ENCODE data around the gene KPNB1.

Gene KPNB1

GRCh38 chr17:47724705-47725104 is 75.0 kb downstream of the KPNB1 start:
- Histone ChIP-seq H2AFZ (ENCODE audit: low read depth) (no peak overlapping the region), H3K4me2 (no peak overlapping the region), H3K4me3 (IDR thresholded peaks at IDR 0.05; ENCODE audit: insufficient read depth, low read depth, low read length) (no peak overlapping the region), H4K20me1 (ENCODE audit: insufficient read depth) (no peaks in the 10 kb centered on the region), H3K9ac (no peak overlapping the region), H3K27me3 (ENCODE audit: insufficient read depth, low read depth) (no peaks in the 10 kb centered on the region), H3K36me3 (ENCODE audit: insufficient read depth) (no peaks in the 10 kb centered on the region), H3K4me1 (ENCODE audit: low read depth, poor library complexity, severe bottlenecking) (peaks cover 14% of the 10 kb centered on the region), H3K79me2 (ENCODE audit: insufficient read depth, low read depth) (no peaks in the 10 kb centered on the region), H3K27ac (no peak overlapping the region)
- TF ChIP-seq CTCF (conservative IDR thresholded peaks at IDR 0.05; ENCODE audit: low read depth, low read length): no peak

GRCh38 chr17:47725446-47726111 is 75.9 kb downstream of the KPNB1 start:
- no peaks in the 10 kb centered on the region for H3K79me2 ChIP-seq (ENCODE audit: insufficient read depth, low read depth)
- no peaks in the 10 kb centered on the region for H4K20me1 ChIP-seq (ENCODE audit: insufficient read depth)
- peaks cover 6% of the 10 kb centered on the region for H3K4me1 ChIP-seq (ENCODE audit: low read depth, poor library complexity, severe bottlenecking)
- no peak overlapping the region for H3K9ac ChIP-seq
- H3K27me3 ChIP-seq (ENCODE audit: insufficient read depth, low read depth): no peaks in the 10 kb centered on the region
- H3K4me2 ChIP-seq: no peak overlapping the region
- no peak overlapping the region for H2AFZ ChIP-seq (ENCODE audit: low read depth)
- TF ChIP-seq CTCF (conservative IDR thresholded peaks at IDR 0.05; ENCODE audit: low read depth, low read length): no peak
- H3K36me3 ChIP-seq (ENCODE audit: insufficient read depth): no peaks in the 10 kb centered on the region
- H3K27ac ChIP-seq: no peak overlapping the region
- no peak overlapping the region for H3K4me3 ChIP-seq (IDR thresholded peaks at IDR 0.05; ENCODE audit: insufficient read depth, low read depth, low read length)

GRCh38 chr17:47726796-47727703 is 77.3 kb downstream of the KPNB1 start:
- H3K79me2 ChIP-seq (ENCODE audit: insufficient read depth, low read depth): no peaks in the 10 kb centered on the region
- no peak overlapping the region for H3K9ac ChIP-seq
- 0 out of 2 replicates have a peak, but pooled peaks cover 3% of the 10 kb centered on the region for H3K27me3 ChIP-seq (ENCODE audit: insufficient read depth, low read depth)
- no peak for TF ChIP-seq CTCF (conservative IDR thresholded peaks at IDR 0.05; ENCODE audit: low read depth, low read length)
- no peak overlapping the region for H2AFZ ChIP-seq (ENCODE audit: low read depth)
- no peak overlapping the region for H3K4me2 ChIP-seq
- no peaks in the 10 kb centered on the region for H3K36me3 ChIP-seq (ENCODE audit: insufficient read depth)
- H3K4me1 ChIP-seq (ENCODE audit: low read depth, poor library complexity, severe bottlenecking): no peaks in the 10 kb centered on the region
- no peak overlapping the region for H3K4me3 ChIP-seq (IDR thresholded peaks at IDR 0.05; ENCODE audit: insufficient read depth, low read depth, low read length)
- no peak overlapping the region for H3K27ac ChIP-seq
- no peaks in the 10 kb centered on the region for H4K20me1 ChIP-seq (ENCODE audit: insufficient read depth)

- no peaks in the 10 kb centered on the region for H3K79me2 ChIP-seq (ENCODE audit: insufficient read depth, low read depth)
- no peak overlapping the region for H3K27ac ChIP-seq
- no peak overlapping the region for H2AFZ ChIP-seq (ENCODE audit: low read depth)
- no peak overlapping the region for H3K4me2 ChIP-seq
- 0 out of 2 replicates have a peak, but pooled peaks cover 3% of the 10 kb centered on the region for H3K27me3 ChIP-seq (ENCODE audit: insufficient read depth, low read depth)
- no peaks in the 10 kb centered on the region for H4K20me1 ChIP-seq (ENCODE audit: insufficient read depth)
- no peaks in the 10 kb centered on the region for H3K4me1 ChIP-seq (ENCODE audit: low read depth, poor library complexity, severe bottlenecking)
- TF ChIP-seq CTCF (conservative IDR thresholded peaks at IDR 0.05; ENCODE audit: low read depth, low read length): no peak
- no peak overlapping the region for H3K9ac ChIP-seq
- H3K36me3 ChIP-seq (ENCODE audit: insufficient read depth): no peaks in the 10 kb centered on the region
- H3K4me3 ChIP-seq (IDR thresholded peaks at IDR 0.05; ENCODE audit: insufficient read depth, low read depth, low read length): no peak overlapping the region
Observed at GRCh38 chr17:47727704-47728036, 78.0 kb downstream of the KPNB1 start.

Data from KMS-11 (cell line).